H9 (cell line): Measurements from ENCODE around the gene SLCO3A1. TPM values are rescaled to one million over a fixed set of nuclear protein-coding genes. Genes with fewer than 3 reads are reported as not detected.

Source experiments
- DNase-seq: peaks from one replicate; pipeline ENCODE4 v3.0.0-alpha.2; 2017
- H2AFZ ChIP-seq: one replicate; pipeline ENCODE4 v1.6.1; 2013; ENCODE audit warnings: mild to moderate bottlenecking, low read length, control low read depth, moderate library complexity
- H2AK5ac ChIP-seq: 2 replicates; pipeline ENCODE4 v1.6.1; 2013; ENCODE audit warnings: low read length, control low read depth, mixed read lengths; ENCODE audit not compliant: insufficient read length
- H2BK120ac ChIP-seq: one replicate; pipeline ENCODE4 v1.6.1; 2013; ENCODE audit warnings: low read depth, mild to moderate bottlenecking, low read length, control low read depth, inconsistent platforms; ENCODE audit not compliant: poor library complexity, severe bottlenecking
- H2BK12ac ChIP-seq: 2 replicates; pipeline ENCODE4 v1.6.1; 2013; ENCODE audit warnings: low read length, control low read depth, mixed read lengths, low read depth; ENCODE audit not compliant: insufficient read length
- H2BK15ac ChIP-seq: 2 replicates; pipeline ENCODE4 v1.6.1; 2013; ENCODE audit warnings: low read depth, low read length, control low read depth
- H2BK20ac ChIP-seq: one replicate; pipeline ENCODE4 v1.6.1; 2013; ENCODE audit warnings: low read depth, mild to moderate bottlenecking, low read length, control low read depth, inconsistent platforms; ENCODE audit not compliant: poor library complexity, severe bottlenecking
- H2BK5ac ChIP-seq: 2 replicates; pipeline ENCODE4 v1.6.1; 2013; ENCODE audit warnings: low read length, control low read depth, mixed read lengths; ENCODE audit not compliant: insufficient read length
- H3K14ac ChIP-seq: 2 replicates; pipeline ENCODE4 v1.6.1; 2013; ENCODE audit warnings: low read length, control low read depth; ENCODE audit not compliant: insufficient read depth
- H3K18ac ChIP-seq: 2 replicates; pipeline ENCODE4 v1.6.1; 2013; ENCODE audit warnings: low read depth, mild to moderate bottlenecking, mixed read lengths, low read length, control low read depth; ENCODE audit not compliant: insufficient read length
- H3K23ac ChIP-seq: 2 replicates; pipeline ENCODE4 v1.6.1; 2013; ENCODE audit warnings: low read length, control low read depth, mixed read lengths, low read depth; ENCODE audit not compliant: insufficient read length
- H3K23me2 ChIP-seq: 2 replicates; pipeline ENCODE4 v1.6.1; 2013; ENCODE audit warnings: low read depth, mild to moderate bottlenecking, mixed read lengths, low read length, control low read depth; ENCODE audit not compliant: insufficient read length, poor library complexity, severe bottlenecking
- H3K27ac ChIP-seq: 2 replicates; pipeline ENCODE4 v1.5.1; 2013; ENCODE audit warnings: low read length, control low read depth, mixed read lengths, low read depth; ENCODE audit not compliant: insufficient read length
- H3K27me3 ChIP-seq: 2 replicates; pipeline ENCODE4 v1.6.1; 2013; ENCODE audit warnings: low read length, control low read depth, inconsistent platforms; ENCODE audit not compliant: insufficient read depth
- H3K4ac ChIP-seq: 2 replicates; pipeline ENCODE4 v1.6.1; 2013; ENCODE audit warnings: low read depth, mild to moderate bottlenecking, control low read depth, inconsistent platforms, low read length, moderate library complexity
- H3K4me1 ChIP-seq: 2 replicates; pipeline ENCODE4 v1.6.1; 2013; ENCODE audit warnings: low read length, control low read depth, inconsistent platforms; ENCODE audit not compliant: insufficient read depth
- H3K4me2 ChIP-seq: 2 replicates; pipeline ENCODE4 v1.6.1; 2013; ENCODE audit warnings: low read length, control low read depth, mixed read lengths; ENCODE audit not compliant: insufficient read length, insufficient read depth
- H3K56ac ChIP-seq: 2 replicates; pipeline ENCODE4 v1.6.1; 2013; ENCODE audit warnings: low read depth, mild to moderate bottlenecking, mixed read lengths, low read length, control low read depth; ENCODE audit not compliant: insufficient read length
- H3K79me1 ChIP-seq: 2 replicates; pipeline ENCODE4 v1.6.1; 2013; ENCODE audit warnings: low read depth, mild to moderate bottlenecking, moderate library complexity, low read length, control low read depth, inconsistent platforms; ENCODE audit not compliant: insufficient read depth, poor library complexity, severe bottlenecking
- H3K79me2 ChIP-seq: 2 replicates; pipeline ENCODE4 v1.6.1; 2013; ENCODE audit warnings: low read length, control low read depth, inconsistent platforms; ENCODE audit not compliant: insufficient read depth
- H3K9ac ChIP-seq: 2 replicates; pipeline ENCODE4 v1.6.1; 2013; ENCODE audit warnings: low read length, control low read depth, mixed read lengths; ENCODE audit not compliant: insufficient read length; ENCODE audit errors: extremely low read depth
- H3K9me3 ChIP-seq: one replicate; pipeline ENCODE4 v1.6.1; 2013; ENCODE audit warnings: low read depth, low read length, inconsistent platforms; ENCODE audit not compliant: control insufficient read depth
- H3T11ph ChIP-seq: one replicate; pipeline ENCODE4 v1.6.1; 2013; ENCODE audit warnings: mild to moderate bottlenecking, low read length, control low read depth, inconsistent platforms
- H4K20me1 ChIP-seq: one replicate; pipeline ENCODE4 v1.6.1; 2013; ENCODE audit not compliant: control insufficient read depth, insufficient read length, insufficient read depth
- H4K5ac ChIP-seq: 2 replicates; pipeline ENCODE4 v1.6.1; 2013; ENCODE audit warnings: low read depth, mild to moderate bottlenecking, mixed read lengths, low read length, control low read depth; ENCODE audit not compliant: insufficient read length
- H4K8ac ChIP-seq: replicated peaks from 2 replicates; pipeline ENCODE4 v1.6.1; 2013; ENCODE audit warnings: low read length, control low read depth, mixed read lengths, low read depth; ENCODE audit not compliant: insufficient read length
- H4K91ac ChIP-seq: 2 replicates; pipeline ENCODE4 v1.6.1; 2013; ENCODE audit warnings: low read depth, mild to moderate bottlenecking, moderate library complexity, mixed read lengths, low read length, control low read depth; ENCODE audit not compliant: insufficient read length
- H3K27ac Mint-ChIP-seq, 3 experiments: 2 replicates in 2 of 3; 3 replicates in 1 of 3; pipeline ENCODE4 v1.8.0; 2020 to 2021; ENCODE audit warnings: mixed read lengths in 3 of 3, mild to moderate bottlenecking in 1 of 3, moderate library complexity in 1 of 3
- H3K27me3 Mint-ChIP-seq: 2 replicates; pipeline ENCODE4 v1.8.0; 2021; ENCODE audit warnings: low read depth, mild to moderate bottlenecking, moderate library complexity, mixed read lengths
- H3K36me3 Mint-ChIP-seq, 3 experiments: 2 replicates in 2 of 3; 3 replicates in 1 of 3; pipeline ENCODE4 v1.8.0; 2020 to 2021; ENCODE audit warnings: low read depth in 3 of 3, mixed read lengths in 3 of 3; ENCODE audit not compliant: insufficient read depth in 1 of 3
- H3K4me1 Mint-ChIP-seq, 2 experiments: 2 replicates each; pipeline ENCODE4 v1.8.0; 2020; ENCODE audit warnings: mixed read lengths in 2 of 2
- H3K4me3 Mint-ChIP-seq, 2 experiments: 2 replicates in 1 of 2; 3 replicates in 1 of 2; pipeline ENCODE4 v1.8.0; 2020 to 2021; ENCODE audit warnings: mild to moderate bottlenecking in 2 of 2, mixed read lengths in 2 of 2, moderate library complexity in 1 of 2
- H3K9me3 Mint-ChIP-seq, 2 experiments: 2 replicates in 1 of 2; 3 replicates in 1 of 2; pipeline ENCODE4 v1.8.0; 2020; ENCODE audit warnings: mild to moderate bottlenecking in 2 of 2, mixed read lengths in 2 of 2, moderate library complexity in 1 of 2
- WGBS: extraction: QIAGEN DNeasy Blood & Tissue Kit; methylation state at CpG from one replicate; pipeline ENCODE4 v1.1.7; 2013; ENCODE audit warnings: missing lambda C conversion rate, low lambda C conversion rate, mixed read lengths; ENCODE audit not compliant: insufficient read length; ENCODE audit errors: extremely low coverage; 5-methylcytosine and 5-hydroxymethylcytosine counted together
- total RNA-seq: library from RNA; stranded (reverse); gene quantifications from 2 replicates; pipeline ENCODE4 v1.2.1, GENCODE V29; 2021
- TF ChIP-seq, protein P1 (sequence below): fragments of 200-600 bp; sonication (generic); conservative IDR thresholded peaks from 3 replicates; pipeline ENCODE4 v1.8.0; 2021; ENCODE audit warnings: antibody characterized with exemption, mild to moderate bottlenecking

The SLCO3A1 gene
- total RNA-seq, 1 experiment from 2014 or later: 9.4 TPM

DNA sequence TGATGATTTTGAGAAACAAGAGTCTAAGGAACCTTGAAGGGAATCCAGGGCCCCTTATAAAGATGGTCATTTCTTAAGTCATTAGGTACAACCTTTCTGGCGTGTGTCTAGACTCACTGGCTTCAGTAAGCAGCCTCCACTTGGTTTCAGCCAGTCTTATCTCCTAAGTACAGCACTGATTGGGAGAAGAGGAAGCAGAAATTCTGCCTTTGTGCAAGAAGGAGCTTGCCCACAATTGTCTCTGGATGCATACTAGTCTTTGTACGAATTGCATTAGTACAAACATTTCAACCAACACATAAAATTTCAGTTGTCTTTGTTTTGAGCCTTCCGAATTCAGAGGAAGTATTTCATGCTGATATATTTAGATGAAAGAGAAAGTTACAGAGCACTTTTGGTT is 139.4 kb downstream of the SLCO3A1 start:
- no peaks in the 10 kb centered on the region for H3K27me3 Mint-ChIP-seq
- DNase-seq: no peak
- H4K91ac ChIP-seq: no peak overlapping the region
- H3K9me3 ChIP-seq: no peaks in the 10 kb centered on the region
- H4K20me1 ChIP-seq: no peaks in the 10 kb centered on the region
- no peak overlapping the region for H2AFZ ChIP-seq
- TF ChIP-seq, protein P1, sequence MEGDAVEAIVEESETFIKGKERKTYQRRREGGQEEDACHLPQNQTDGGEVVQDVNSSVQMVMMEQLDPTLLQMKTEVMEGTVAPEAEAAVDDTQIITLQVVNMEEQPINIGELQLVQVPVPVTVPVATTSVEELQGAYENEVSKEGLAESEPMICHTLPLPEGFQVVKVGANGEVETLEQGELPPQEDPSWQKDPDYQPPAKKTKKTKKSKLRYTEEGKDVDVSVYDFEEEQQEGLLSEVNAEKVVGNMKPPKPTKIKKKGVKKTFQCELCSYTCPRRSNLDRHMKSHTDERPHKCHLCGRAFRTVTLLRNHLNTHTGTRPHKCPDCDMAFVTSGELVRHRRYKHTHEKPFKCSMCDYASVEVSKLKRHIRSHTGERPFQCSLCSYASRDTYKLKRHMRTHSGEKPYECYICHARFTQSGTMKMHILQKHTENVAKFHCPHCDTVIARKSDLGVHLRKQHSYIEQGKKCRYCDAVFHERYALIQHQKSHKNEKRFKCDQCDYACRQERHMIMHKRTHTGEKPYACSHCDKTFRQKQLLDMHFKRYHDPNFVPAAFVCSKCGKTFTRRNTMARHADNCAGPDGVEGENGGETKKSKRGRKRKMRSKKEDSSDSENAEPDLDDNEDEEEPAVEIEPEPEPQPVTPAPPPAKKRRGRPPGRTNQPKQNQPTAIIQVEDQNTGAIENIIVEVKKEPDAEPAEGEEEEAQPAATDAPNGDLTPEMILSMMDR: no peak
- no peak overlapping the region for H3K27ac ChIP-seq
- H3K4me1 Mint-ChIP-seq: peaks cover 0 to 10% of the 10 kb centered on the region in 2 experiments; a peak in 3 of 4 replicates
- H2AK5ac ChIP-seq: no peak overlapping the region
- H3K56ac ChIP-seq: no peak overlapping the region
- H3K27ac Mint-ChIP-seq: no peak overlapping the region
- no peak overlapping the region for H4K8ac ChIP-seq
- no peak overlapping the region for H3K9ac ChIP-seq
- H3K4me3 Mint-ChIP-seq: no peak overlapping the region
- H3K79me2 ChIP-seq: no peaks in the 10 kb centered on the region; the same call in 1 of the 2 replicates
- H3K14ac ChIP-seq: no peak overlapping the region
- H3K18ac ChIP-seq: no peak overlapping the region
- H2BK120ac ChIP-seq: no peak overlapping the region
- no peaks in the 10 kb centered on the region for H3K23me2 ChIP-seq
- no peak overlapping the region for H3K4ac ChIP-seq
- no peaks in the 10 kb centered on the region for H3K4me1 ChIP-seq
- no peak overlapping the region for H2BK15ac ChIP-seq
- H4K5ac ChIP-seq: no peak overlapping the region
- no peak overlapping the region for H2BK12ac ChIP-seq
- H3K79me1 ChIP-seq: no peaks in the 10 kb centered on the region
- H2BK5ac ChIP-seq: no peak overlapping the region
- no peak overlapping the region for H3K23ac ChIP-seq
- H3K36me3 Mint-ChIP-seq: peaks cover 0 to 4% (median 0%) of the 10 kb centered on the region in 3 experiments; a peak in 1 of 7 replicates
- WGBS: no CpG with 5 or more reads among the region's 3 CpGs
- no peak overlapping the region for H3T11ph ChIP-seq
- H3K4me2 ChIP-seq: no peak overlapping the region
- H2BK20ac ChIP-seq: no peak overlapping the region
- H3K27me3 ChIP-seq: no peaks in the 10 kb centered on the region
- H3K9me3 Mint-ChIP-seq: 0 out of 5 replicates have a peak, but pooled peaks cover 0 to 4% of the 10 kb centered on the region in 2 experiments
